HCT116 (cell line): ENCODE data around the gene RCOR1. TPM values are rescaled to one million over a fixed set of nuclear protein-coding genes. Genes with fewer than 3 reads are reported as not detected.

ENCODE experiments used
- ATAC-seq: fragments of 200-7000 bp; cut with Tn5 transposase; 2 replicates; pipeline ENCODE4 v1.9.1; 2020; ENCODE audit warnings: mild to moderate bottlenecking, moderate library complexity
- BruUV-seq: library from RNA; stranded (reverse); fragments of 400-500 nt; replicated peaks from 2 replicates; lab custom pipeline; 2021; lab: Mats Ljungman, UMichigan
- CTCF ChIA-PET: fragments of 300-600 bp; sonication (Branson Sonifier 250); formaldehyde crosslinking; loops from one replicate; lab custom pipeline; 2021; ENCODE audit warnings: antibody characterized with exemption; lab: Charles Lee
- POLR2A ChIA-PET: fragments of 300-600, 350-600 bp; sonication (Branson Sonifier 250); formaldehyde crosslinking; loops from one replicate; lab custom pipeline; 2021; ENCODE audit warnings: antibody characterized with exemption; lab: Charles Lee
- RAD21 ChIA-PET, 2 experiments: fragments of 300-600 bp; sonication (Branson Sonifier 250); formaldehyde crosslinking; loops; one replicate each; lab custom pipeline; 2023; ENCODE audit warnings: low total read pairs in 2 of 2; ENCODE audit not compliant: uncharacterized antibody in 2 of 2, unreplicated experiment in 2 of 2, low non-redundant PET in 1 of 2; lab: Charles Lee
- DNase-seq: peaks from one replicate; pipeline ENCODE4 v3.0.0-alpha.2; 2010; ENCODE audit warnings: low read depth, low spot score
- H2AFZ ChIP-seq: fragments of 200-600 bp; shearing (Covaris generic), sonication (generic); 2 replicates; pipeline ENCODE4 v1.6.1; 2017; ENCODE audit warnings: low read depth, mixed run types, mixed read lengths, antibody characterized with exemption, low read length; ENCODE audit not compliant: poor library complexity, severe bottlenecking
- H3K27ac ChIP-seq: 2 replicates; pipeline ENCODE4 v1.5.1; 2012; ENCODE audit warnings: low read depth, low read length
- H3K27me3 ChIP-seq: fragments of 200-600 bp; sonication (generic); 2 replicates; pipeline ENCODE4 v1.6.1; 2016; ENCODE audit warnings: mixed run types, low read length, mixed read lengths; ENCODE audit not compliant: insufficient read depth
- H3K36me3 ChIP-seq, 2 experiments: fragments of 200-500 bp in 1 of 2; fragments of 200-600 bp in 1 of 2; sonication (Bioruptor generic) in 1 of 2; sonication (generic) in 1 of 2; 2 replicates each; pipeline versions ENCODE4 v1.5.1 to v1.6.1; 2014 to 2016; ENCODE audit warnings: low read length in 2 of 2, inconsistent platforms in 1 of 2, mixed read lengths in 1 of 2, mixed run types in 1 of 2; ENCODE audit not compliant: insufficient read depth in 2 of 2, control insufficient read depth in 1 of 2
- H3K4me1 ChIP-seq, 2 experiments: fragments of 200-600 bp in 1 of 2; sonication (generic) in 1 of 2; 2 replicates each; pipeline versions ENCODE4 v1.5.1 to v1.6.1; 2012 to 2017; ENCODE audit warnings: low read length in 2 of 2, inconsistent platforms in 1 of 2, mild to moderate bottlenecking in 1 of 2, mixed read lengths in 1 of 2, mixed run types in 1 of 2, moderate library complexity in 1 of 2; ENCODE audit not compliant: insufficient read depth in 2 of 2, control insufficient read depth in 1 of 2
- H3K4me2 ChIP-seq: fragments of 200-600 bp; sonication (generic); 2 replicates; pipeline ENCODE4 v1.6.1; 2017; ENCODE audit warnings: mixed run types, low read length, mixed read lengths
- H3K4me3 ChIP-seq, 2 experiments: fragments of 200-600 bp in 1 of 2; sonication (generic) in 1 of 2; replicated peaks in 1 of 2; 2 replicates each; pipeline ENCODE4 v1.5.1; 2011 to 2016; ENCODE audit warnings: low read length in 2 of 2, control low read depth in 1 of 2, low read depth in 1 of 2, mild to moderate bottlenecking in 1 of 2, mixed read lengths in 1 of 2, mixed run types in 1 of 2
- H3K79me2 ChIP-seq: fragments of 200-600 bp; sonication (generic); 2 replicates; pipeline ENCODE4 v1.6.1; 2017; ENCODE audit warnings: mild to moderate bottlenecking, mixed run types, low read length, moderate library complexity, mixed read lengths; ENCODE audit not compliant: insufficient read depth
- H3K9ac ChIP-seq: fragments of 200-600 bp; sonication (generic); 2 replicates; pipeline ENCODE4 v1.6.1; 2016; ENCODE audit warnings: low read length, mixed read lengths
- H3K9me2 ChIP-seq: fragments of 200-600 bp; sonication (generic), shearing (Covaris generic); 2 replicates; pipeline ENCODE4 v1.6.1; 2017; ENCODE audit warnings: mixed run types, mild to moderate bottlenecking, moderate library complexity; ENCODE audit not compliant: insufficient read depth
- H3K9me3 ChIP-seq, 2 experiments: fragments of 200-500 bp in 1 of 2; fragments of 200-600 bp in 1 of 2; sonication (Bioruptor generic) in 1 of 2; sonication (generic) in 1 of 2; 2 replicates each; pipeline ENCODE4 v1.6.1; 2014 to 2017; ENCODE audit warnings: low read length in 2 of 2, mixed read lengths in 2 of 2, inconsistent platforms in 1 of 2, low read depth in 1 of 2, mild to moderate bottlenecking in 1 of 2, mixed run types in 1 of 2, moderate library complexity in 1 of 2; ENCODE audit not compliant: control insufficient read depth in 1 of 2, insufficient read depth in 1 of 2
- H4K20me1 ChIP-seq: fragments of 200-600 bp; sonication (generic), shearing (Covaris generic); 2 replicates; pipeline ENCODE4 v1.6.1; 2017; ENCODE audit warnings: mixed run types, mild to moderate bottlenecking, moderate library complexity; ENCODE audit not compliant: insufficient read depth
- ATF3 ChIP-seq: IDR thresholded peaks from 2 replicates; pipeline ENCODE4 v1.6.1; 2012
- CBX3 ChIP-seq: IDR thresholded peaks from 2 replicates; pipeline ENCODE4 v1.6.1; 2012; ENCODE audit warnings: low read depth
- CEBPB ChIP-seq: IDR thresholded peaks from 2 replicates; pipeline ENCODE4 v1.6.1; 2012; ENCODE audit warnings: low read depth
- CTCF ChIP-seq, 3 experiments: fragments of 200-600 bp in 1 of 3; sonication (generic) in 1 of 3; IDR thresholded peaks in 2 of 3; conservative IDR thresholded peaks in 1 of 3; 2 replicates each; pipeline ENCODE4 v1.5.1; 2012 to 2017; ENCODE audit warnings: low read depth in 2 of 3, low read length in 2 of 3, antibody characterized with exemption in 1 of 3, borderline replicate concordance in 1 of 3, control low read depth in 1 of 3, mild to moderate bottlenecking in 1 of 3, mixed read lengths in 1 of 3, mixed run types in 1 of 3, moderate library complexity in 1 of 3; ENCODE audit not compliant: insufficient read depth in 1 of 3
- EGR1 ChIP-seq: IDR thresholded peaks from 2 replicates; pipeline ENCODE4 v1.6.1; 2012; ENCODE audit warnings: low read depth
- ELF1 ChIP-seq: IDR thresholded peaks from 2 replicates; pipeline ENCODE4 v1.6.1; 2012; ENCODE audit warnings: low read depth, borderline replicate concordance
- EZH2 ChIP-seq: fragments of 200-600 bp; sonication (generic); IDR thresholded peaks from 2 replicates; pipeline ENCODE4 v1.6.1; 2017; ENCODE audit warnings: antibody characterized with exemption, mixed run types
- EZH2phosphoT487 ChIP-seq: fragments of 200-600 bp; IDR thresholded peaks from 2 replicates; pipeline ENCODE4 v1.6.1; 2018; ENCODE audit warnings: antibody characterized with exemption, borderline replicate concordance
- JUND ChIP-seq: IDR thresholded peaks from 2 replicates; pipeline ENCODE4 v1.6.1; 2012
- POLR2A ChIP-seq: IDR thresholded peaks from 2 replicates; pipeline ENCODE4 v1.7.0; 2011; ENCODE audit warnings: borderline replicate concordance; ENCODE audit not compliant: insufficient read depth, insufficient read length; ENCODE audit errors: extremely low read depth
- POLR2AphosphoS5 ChIP-seq: IDR thresholded peaks from 2 replicates; pipeline ENCODE4 v1.6.1; 2011; ENCODE audit warnings: mild to moderate bottlenecking, low read depth, low read length, moderate library complexity
- RAD21 ChIP-seq: IDR thresholded peaks from 2 replicates; pipeline ENCODE4 v1.6.1; 2012; ENCODE audit warnings: low read depth, mild to moderate bottlenecking
- REST ChIP-seq: IDR thresholded peaks from 2 replicates; pipeline ENCODE4 v1.6.1; 2012; ENCODE audit warnings: low read depth
- SIN3A ChIP-seq: IDR thresholded peaks from 2 replicates; pipeline ENCODE4 v1.6.1; 2012; ENCODE audit warnings: low read depth
- SP1 ChIP-seq: IDR thresholded peaks from 2 replicates; pipeline ENCODE4 v1.6.1; 2012; ENCODE audit warnings: low read depth
- TCF7L2 ChIP-seq: IDR thresholded peaks from 2 replicates; pipeline ENCODE4 v1.7.0; 2011; ENCODE audit warnings: borderline replicate concordance, inconsistent platforms; ENCODE audit not compliant: insufficient read depth, insufficient read length; ENCODE audit errors: extremely low read depth
- YY1 ChIP-seq: IDR thresholded peaks from 2 replicates; pipeline ENCODE4 v1.6.1; 2011; ENCODE audit warnings: low read length, low read depth, moderate library complexity, mild to moderate bottlenecking; ENCODE audit not compliant: insufficient replicate concordance; ENCODE audit errors: extremely low read depth
- ZBTB33 ChIP-seq: IDR thresholded peaks from 2 replicates; pipeline ENCODE4 v1.6.1; 2011; ENCODE audit warnings: mild to moderate bottlenecking, low read length, moderate library complexity; ENCODE audit not compliant: insufficient replicate concordance; ENCODE audit errors: extremely low read depth
- ZFX ChIP-seq: fragments of 450-650 bp; IDR thresholded peaks from 2 replicates; pipeline ENCODE4 v1.6.1; 2017
- intact Hi-C: fragments of 100-400 bp; cut with micrococcal nuclease; formaldehyde crosslinking; loops from 2 replicates; pipeline ENCODE4 v1.10.0; 2022
- total RNA-seq: library from RNA; stranded (reverse); gene quantifications from one replicate; pipeline ENCODE4 v1.2.1, GENCODE V29; 2021; ENCODE audit not compliant: unreplicated experiment

The RCOR1 gene
- total RNA-seq, 1 experiment from 2014 or later, result 30.7 TPM

GRCh38 chr14:102557434-102558226 lies 34.8 kb upstream of the RCOR1 start:
- ATAC-seq (no peak), DNase-seq (no peak)
- no TSS peak for BruUV-seq
- CTCF ChIA-PET, result no interaction called here
- Histone ChIP-seq H2AFZ (no peak overlapping the region), H3K79me2 (peaks cover 18% of the 10 kb centered on the region), H3K9me2 (no peaks in the 10 kb centered on the region), H3K4me2 (no peak overlapping the region), H3K4me1 (peaks cover 6 to 20% of the 10 kb centered on the region in 2 experiments; a peak in 2 of 4 replicates), H3K27ac (no peak overlapping the region), H3K4me3 (no peak overlapping the region), H3K36me3 (no peaks in the 10 kb centered on the region), H3K27me3 (no peaks in the 10 kb centered on the region), H4K20me1 (no peaks in the 10 kb centered on the region), H3K9ac (no peak overlapping the region), H3K9me3 (no peaks in the 10 kb centered on the region)
- intact Hi-C loops, result no loop called here
- RAD21 ChIA-PET, result no interaction called here
- TF ChIP-seq TCF7L2 (no peak), YY1 (no peak), EZH2phosphoT487 (no peak), ZBTB33 (no peak), RAD21 (no peak), EZH2 (no peak), CTCF (IDR thresholded peaks at IDR 0.05 in 2 of 3, conservative IDR thresholded peaks at IDR 0.05 in 1 of 3; ENCODE audit: borderline replicate concordance in 1 of 3, insufficient read depth in 1 of 3, low read depth in 2 of 3, low read length in 2 of 3) (no peak), CBX3 (no peak), ELF1 (no peak), EGR1 (no peak), POLR2AphosphoS5 (no peak), ATF3 (no peak), SIN3A (no peak), JUND (no peak), ZFX (no peak), REST (no peak), CEBPB (no peak), POLR2A (no peak), SP1 (no peak)
- POLR2A ChIA-PET, result interaction anchor here (1.2 to 2.9 kb wide), 2 partner anchors 29 to 33 kb away, joined by 5 to 8 read pairs; no protein-coding TSS in a partner anchor
